Gastroesophageal sphincter (tissue), 3 donors: Measurements from ENCODE around the gene CFAP97D2.

ENCODE experiments used
- POLR2AphosphoS5 ChIP-seq: sonication (generic); formaldehyde crosslinking; IDR thresholded peaks from one replicate; pipeline ENCODE4 v1.6.1; 2017; ENCODE audit warnings: antibody characterized with exemption
- TF ChIP-seq, protein P1 (sequence below), 4 experiments: fragments of 200-600 bp in 2 of 4; fragments of 450-650 bp in 2 of 4; sonication (generic) in 1 of 4; IDR thresholded peaks; one replicate each; pipeline ENCODE4 v1.5.1; 2017 to 2019; ENCODE audit warnings: antibody characterized with exemption in 4 of 4, mild to moderate bottlenecking in 2 of 4, moderate library complexity in 2 of 4

- TF ChIP-seq POLR2AphosphoS5, result no peak
- TF ChIP-seq, protein P1, sequence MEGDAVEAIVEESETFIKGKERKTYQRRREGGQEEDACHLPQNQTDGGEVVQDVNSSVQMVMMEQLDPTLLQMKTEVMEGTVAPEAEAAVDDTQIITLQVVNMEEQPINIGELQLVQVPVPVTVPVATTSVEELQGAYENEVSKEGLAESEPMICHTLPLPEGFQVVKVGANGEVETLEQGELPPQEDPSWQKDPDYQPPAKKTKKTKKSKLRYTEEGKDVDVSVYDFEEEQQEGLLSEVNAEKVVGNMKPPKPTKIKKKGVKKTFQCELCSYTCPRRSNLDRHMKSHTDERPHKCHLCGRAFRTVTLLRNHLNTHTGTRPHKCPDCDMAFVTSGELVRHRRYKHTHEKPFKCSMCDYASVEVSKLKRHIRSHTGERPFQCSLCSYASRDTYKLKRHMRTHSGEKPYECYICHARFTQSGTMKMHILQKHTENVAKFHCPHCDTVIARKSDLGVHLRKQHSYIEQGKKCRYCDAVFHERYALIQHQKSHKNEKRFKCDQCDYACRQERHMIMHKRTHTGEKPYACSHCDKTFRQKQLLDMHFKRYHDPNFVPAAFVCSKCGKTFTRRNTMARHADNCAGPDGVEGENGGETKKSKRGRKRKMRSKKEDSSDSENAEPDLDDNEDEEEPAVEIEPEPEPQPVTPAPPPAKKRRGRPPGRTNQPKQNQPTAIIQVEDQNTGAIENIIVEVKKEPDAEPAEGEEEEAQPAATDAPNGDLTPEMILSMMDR (IDR thresholded peaks at IDR 0.05), result no peak
These were observed 24.5 kb downstream of the CFAP97D2 start for GRCh38 chr13:114203536-114203935.
